D721Med (cell line): ENCODE data around the gene PDLIM1.

Source experiments
- DNase-seq: peaks from one replicate; pipeline ENCODE4 v3.0.0; 2011; ENCODE audit warnings: low spot score; ENCODE audit not compliant: insufficient read length
- FAIRE-seq: peaks from 2 replicates; lab custom pipeline; 2011; peaks lifted over from hg19 to GRCh38; lab: Jason Lieb, UNC
- TF ChIP-seq, protein P1 (sequence below): IDR thresholded peaks from 2 replicates; pipeline ENCODE4 v1.5.1; 2012; ENCODE audit warnings: mild to moderate bottlenecking, control low read depth; ENCODE audit not compliant: insufficient read depth; ENCODE audit errors: missing control alignments

Gene PDLIM1

DNA sequence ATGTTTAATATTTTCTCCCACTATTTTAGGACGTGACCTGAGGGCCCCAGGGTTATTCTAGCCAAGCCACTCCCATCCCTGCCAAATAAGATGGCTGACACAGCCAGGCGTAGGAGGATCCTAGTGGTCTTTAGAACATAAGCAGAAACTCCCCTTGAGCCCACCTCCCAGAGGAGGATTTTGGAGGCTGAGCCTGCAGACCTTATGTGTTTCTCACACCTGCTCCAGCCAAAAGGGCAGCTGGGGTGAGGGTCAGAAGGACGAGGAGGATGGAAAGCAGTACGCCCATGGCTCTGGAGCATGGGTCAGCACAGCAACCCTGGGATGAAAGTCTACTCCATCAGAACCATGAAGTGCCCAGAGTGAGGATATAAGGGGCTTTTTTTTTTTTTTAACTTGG, 39.9 kb downstream of the PDLIM1 start:
- TF ChIP-seq, protein P1, sequence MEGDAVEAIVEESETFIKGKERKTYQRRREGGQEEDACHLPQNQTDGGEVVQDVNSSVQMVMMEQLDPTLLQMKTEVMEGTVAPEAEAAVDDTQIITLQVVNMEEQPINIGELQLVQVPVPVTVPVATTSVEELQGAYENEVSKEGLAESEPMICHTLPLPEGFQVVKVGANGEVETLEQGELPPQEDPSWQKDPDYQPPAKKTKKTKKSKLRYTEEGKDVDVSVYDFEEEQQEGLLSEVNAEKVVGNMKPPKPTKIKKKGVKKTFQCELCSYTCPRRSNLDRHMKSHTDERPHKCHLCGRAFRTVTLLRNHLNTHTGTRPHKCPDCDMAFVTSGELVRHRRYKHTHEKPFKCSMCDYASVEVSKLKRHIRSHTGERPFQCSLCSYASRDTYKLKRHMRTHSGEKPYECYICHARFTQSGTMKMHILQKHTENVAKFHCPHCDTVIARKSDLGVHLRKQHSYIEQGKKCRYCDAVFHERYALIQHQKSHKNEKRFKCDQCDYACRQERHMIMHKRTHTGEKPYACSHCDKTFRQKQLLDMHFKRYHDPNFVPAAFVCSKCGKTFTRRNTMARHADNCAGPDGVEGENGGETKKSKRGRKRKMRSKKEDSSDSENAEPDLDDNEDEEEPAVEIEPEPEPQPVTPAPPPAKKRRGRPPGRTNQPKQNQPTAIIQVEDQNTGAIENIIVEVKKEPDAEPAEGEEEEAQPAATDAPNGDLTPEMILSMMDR: no peak
- no peak for FAIRE-seq
- DNase-seq: no peak

DNA sequence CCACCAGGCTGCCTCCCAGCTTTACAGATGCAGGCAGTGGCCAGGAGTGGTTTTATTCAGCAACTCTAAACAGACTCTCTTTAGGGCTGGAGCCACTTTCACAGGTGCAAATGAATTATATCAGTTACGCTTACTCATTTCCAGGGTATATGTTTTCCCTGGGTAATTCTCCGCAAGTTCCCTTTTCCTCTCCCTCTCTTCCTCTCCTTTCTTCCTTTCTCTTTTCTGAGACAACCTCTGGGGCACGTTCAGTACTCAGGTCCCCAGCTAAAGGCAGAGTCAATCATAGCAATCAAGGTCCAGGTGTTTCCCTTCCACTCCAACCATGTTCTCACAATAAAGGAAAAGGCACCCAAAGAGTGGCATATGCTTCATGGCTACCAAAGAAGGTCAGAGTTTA, 41.3 kb downstream of the PDLIM1 start:
- TF ChIP-seq, protein P1: no peak

DNA sequence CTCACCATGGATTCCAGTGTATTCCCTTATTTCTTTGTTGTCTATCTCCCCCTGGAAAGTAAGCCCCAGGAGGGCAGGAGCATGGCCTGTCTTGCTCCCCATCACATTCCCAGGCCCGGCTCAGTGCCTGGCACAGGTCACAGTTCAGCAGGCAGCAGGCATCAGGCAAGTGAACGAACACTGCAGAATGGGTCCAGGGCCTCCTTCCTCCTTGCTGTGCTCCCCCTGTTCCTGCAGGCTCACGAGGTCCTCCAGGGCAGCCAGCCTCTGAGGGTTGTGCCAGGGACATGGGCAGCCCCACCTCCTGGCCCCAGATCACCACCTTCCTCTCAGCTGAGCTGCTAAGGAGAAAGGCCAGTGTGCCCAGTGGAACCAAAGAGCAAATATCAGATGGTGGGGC, 41.8 kb downstream of the PDLIM1 start:
- FAIRE-seq (no peak), DNase-seq (no peak)
- TF ChIP-seq, protein P1: no peak

More for the DNA sequence above, 41.3 kb downstream of the PDLIM1 start:
- no peak for FAIRE-seq
- no peak for DNase-seq

DNA sequence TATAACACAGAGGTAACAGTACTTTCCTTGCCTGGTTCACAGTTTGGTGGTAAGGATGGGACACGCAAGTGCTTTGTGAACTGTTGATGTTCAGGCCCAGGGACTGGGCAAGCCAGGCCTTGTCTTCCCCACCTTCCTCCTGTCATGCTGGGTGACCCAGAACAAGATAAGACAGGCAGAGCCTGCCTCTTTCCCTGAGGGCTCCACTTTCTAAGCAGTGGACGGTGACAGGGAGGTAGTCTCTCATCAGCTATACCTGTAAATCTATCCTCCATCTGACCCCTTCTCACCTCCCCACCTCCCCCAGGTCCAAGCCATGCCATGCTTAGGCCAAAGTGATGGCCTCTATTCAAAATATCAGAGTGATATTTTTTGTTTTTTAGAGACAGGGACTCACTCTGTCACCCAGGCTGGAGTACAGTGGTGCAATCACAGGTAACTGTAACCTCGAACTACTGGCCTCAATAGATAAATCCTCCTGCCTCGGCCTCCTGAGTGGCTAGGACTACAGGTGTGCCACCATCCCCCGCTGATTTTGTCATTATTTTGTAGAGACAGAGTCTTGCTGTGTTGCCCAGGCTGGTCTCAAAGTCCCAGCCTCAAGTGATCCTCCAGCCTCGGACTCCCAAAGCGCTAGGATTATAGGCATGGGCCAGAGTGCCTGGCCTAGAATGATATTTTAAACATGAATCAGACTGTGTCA, 42.8 kb downstream of the PDLIM1 start:
- DNase-seq: no peak
- FAIRE-seq: no peak
- TF ChIP-seq, protein P1: no peak

DNA sequence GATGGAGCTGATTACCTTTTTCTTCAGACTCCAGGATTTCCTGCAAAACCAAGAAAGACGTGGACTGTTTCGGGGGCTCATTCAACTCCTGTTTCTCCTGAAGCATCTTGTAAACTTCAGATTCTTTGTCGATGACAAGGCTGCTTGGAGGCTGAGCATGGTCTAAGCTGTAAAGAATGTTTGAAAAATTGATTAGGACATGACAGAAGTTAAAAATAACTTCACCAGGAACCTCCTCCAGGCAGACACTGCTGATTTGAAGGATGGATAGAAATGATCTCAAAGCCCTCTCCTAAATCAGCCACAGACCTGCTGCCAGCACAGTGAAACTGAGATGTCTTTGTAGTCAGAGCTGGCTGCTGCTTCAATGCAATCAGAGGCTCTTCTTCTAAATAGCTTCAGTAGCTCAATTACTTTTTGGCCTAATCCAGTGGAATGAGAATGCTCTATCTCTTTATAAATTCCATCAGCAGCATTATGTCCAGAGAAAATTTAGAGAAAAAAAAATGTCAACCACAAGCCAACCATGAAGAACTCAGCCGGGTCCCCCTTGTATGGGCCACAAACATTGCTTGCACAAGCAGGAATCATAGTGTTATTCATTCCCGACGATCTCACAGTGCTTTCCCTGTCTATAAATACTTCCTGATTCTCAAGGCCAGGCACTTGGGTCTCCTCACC, 43.5 kb downstream of the PDLIM1 start:
- FAIRE-seq: no peak

DNA sequence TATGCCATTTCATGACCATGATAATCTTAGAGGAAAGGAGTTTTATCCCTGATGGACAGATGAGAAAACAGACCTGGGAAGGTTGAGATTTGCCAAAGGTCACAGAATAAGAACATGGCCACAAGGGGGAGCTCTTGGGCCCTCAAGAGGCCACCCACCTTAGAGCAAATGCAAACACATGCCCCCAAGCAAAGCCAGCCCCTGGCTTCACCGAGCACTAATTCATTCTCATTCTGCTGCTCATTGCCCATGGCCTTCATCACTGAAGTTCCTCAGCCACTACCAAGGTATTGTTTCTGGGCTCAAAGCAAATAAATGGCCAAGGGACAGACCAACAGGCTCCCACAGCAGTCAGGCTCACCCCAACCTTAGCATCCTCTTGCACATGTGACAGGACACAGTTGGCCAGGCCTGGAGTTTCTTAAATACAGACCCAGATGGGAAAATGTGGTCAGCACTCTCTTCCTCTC, 44.2 kb downstream of the PDLIM1 start:
- TF ChIP-seq, protein P1: peak; percentile 72
- FAIRE-seq: peak; percentile 6
- peak; percentile 33 for DNase-seq

More for the DNA sequence above, 43.5 kb downstream of the PDLIM1 start:
- TF ChIP-seq, protein P1: no peak
- DNase-seq: no peak
